MM.1S (cell line): ENCODE results near the gene ZNF304.

ENCODE experiments used
- DNase-seq: peaks from one replicate; pipeline ENCODE4 v3.0.0-alpha.2; 2015
- H2AFZ ChIP-seq: fragments of 300-600 bp; sonication (generic); 2 replicates; pipeline ENCODE4 v1.6.0; 2016; ENCODE audit warnings: antibody characterized with exemption, low read length
- H3F3A ChIP-seq: fragments of 300-600 bp; sonication (generic); 2 replicates; pipeline ENCODE4 v1.6.1; 2016; ENCODE audit warnings: mild to moderate bottlenecking, antibody characterized with exemption, low read length, moderate library complexity, mixed read lengths; ENCODE audit not compliant: insufficient read depth
- H3K27ac ChIP-seq: fragments of 300-600 bp; sonication (generic); 2 replicates; pipeline ENCODE4 v1.5.1; 2016; ENCODE audit warnings: mild to moderate bottlenecking, low read length
- H3K27me3 ChIP-seq: fragments of 300-600 bp; sonication (generic); replicated peaks from 2 replicates; pipeline ENCODE4 v1.6.0; 2016; ENCODE audit warnings: low read length; ENCODE audit not compliant: insufficient read depth
- H3K36me3 ChIP-seq: fragments of 300-600 bp; sonication (generic); replicated peaks from 2 replicates; pipeline ENCODE4 v1.6.1; 2016; ENCODE audit warnings: mild to moderate bottlenecking, low read length, mixed read lengths; ENCODE audit not compliant: insufficient read depth
- H3K4me1 ChIP-seq: fragments of 300-600 bp; sonication (generic); 2 replicates; pipeline ENCODE4 v1.6.1; 2016; ENCODE audit warnings: low read length, mixed read lengths
- H3K4me2 ChIP-seq: fragments of 300-600 bp; sonication (generic); 2 replicates; pipeline ENCODE4 v1.6.0; 2016; ENCODE audit warnings: low read depth, low read length
- H3K4me3 ChIP-seq: fragments of 300-600 bp; sonication (generic); 2 replicates; pipeline ENCODE4 v1.5.1; 2016; ENCODE audit warnings: low read length, mixed read lengths
- H3K79me2 ChIP-seq: fragments of 300-600 bp; sonication (generic); 2 replicates; pipeline ENCODE4 v1.6.1; 2016; ENCODE audit warnings: mixed run types, low read length, mixed read lengths
- H3K9ac ChIP-seq: fragments of 300-600 bp; sonication (generic); 2 replicates; pipeline ENCODE4 v1.6.1; 2016; ENCODE audit warnings: low read length, mixed read lengths
- H3K9me2 ChIP-seq: fragments of 300-600 bp; sonication (generic); replicated peaks from 2 replicates; pipeline ENCODE4 v1.6.1; 2016; ENCODE audit warnings: mild to moderate bottlenecking, low read length, mixed read lengths; ENCODE audit not compliant: insufficient read depth
- H3K9me3 ChIP-seq: fragments of 300-600 bp; sonication (generic); replicated peaks from 2 replicates; pipeline ENCODE4 v1.6.1; 2016; ENCODE audit warnings: mild to moderate bottlenecking, low read length, mixed read lengths; ENCODE audit not compliant: insufficient read depth
- H4K20me1 ChIP-seq: fragments of 300-600 bp; sonication (generic); 2 replicates; pipeline ENCODE4 v1.6.1; 2016; ENCODE audit warnings: mild to moderate bottlenecking, low read length, moderate library complexity, mixed read lengths; ENCODE audit not compliant: insufficient read depth
- CTCF ChIP-seq: fragments of 300-600 bp; sonication (generic); IDR thresholded peaks from 2 replicates; pipeline ENCODE4 v1.5.1; 2016; ENCODE audit warnings: antibody characterized with exemption, low read length, mixed read lengths
- EZH2 ChIP-seq: fragments of 300-600 bp; sonication (generic); optimal IDR thresholded peaks from 2 replicates; pipeline ENCODE3; 2017; ENCODE audit warnings: low read depth, mild to moderate bottlenecking, antibody characterized with exemption, low read length, mixed read lengths
- EZH2phosphoT487 ChIP-seq: fragments of 300-600 bp; sonication (generic); IDR thresholded peaks from 2 replicates; pipeline ENCODE4 v1.6.1; 2018; ENCODE audit warnings: antibody characterized with exemption, low read length

ZNF304 gene

GRCh38 chr19:57395710-57396109 lies 44.6 kb downstream of the ZNF304 start:
- H3K79me2 ChIP-seq: peaks cover 33% of the 10 kb centered on the region
- no peak overlapping the region for H3K4me3 ChIP-seq
- H3F3A ChIP-seq: peaks cover 5% of the 10 kb centered on the region; the same call in 1 of the 2 replicates
- peaks cover 15% of the 10 kb centered on the region for H3K4me1 ChIP-seq
- no peaks in the 10 kb centered on the region for H3K9me3 ChIP-seq
- TF ChIP-seq CTCF: no peak
- TF ChIP-seq EZH2phosphoT487: no peak
- TF ChIP-seq EZH2: no peak
- no peak overlapping the region for H3K27ac ChIP-seq
- no peak for DNase-seq
- no peak overlapping the region for H3K9ac ChIP-seq
- H3K36me3 ChIP-seq: peaks cover 14% of the 10 kb centered on the region; the same call in 1 of the 2 replicates
- no peaks in the 10 kb centered on the region for H3K27me3 ChIP-seq
- H3K9me2 ChIP-seq: no peaks in the 10 kb centered on the region
- no peaks in the 10 kb centered on the region for H4K20me1 ChIP-seq
- no peak overlapping the region for H2AFZ ChIP-seq
- no peak overlapping the region for H3K4me2 ChIP-seq

DNA sequence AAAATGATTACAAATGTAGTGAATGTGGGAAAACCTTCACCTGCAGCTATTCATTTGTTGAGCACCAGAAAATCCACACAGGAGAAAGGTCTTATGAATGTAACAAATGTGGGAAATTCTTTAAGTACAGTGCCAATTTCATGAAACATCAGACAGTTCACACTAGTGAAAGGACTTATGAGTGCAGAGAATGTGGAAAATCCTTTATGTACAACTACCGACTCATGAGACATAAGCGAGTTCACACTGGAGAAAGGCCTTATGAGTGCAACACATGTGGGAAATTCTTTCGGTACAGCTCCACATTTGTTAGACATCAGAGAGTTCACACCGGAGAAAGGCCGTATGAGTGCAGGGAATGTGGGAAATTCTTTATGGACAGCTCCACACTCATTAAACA lies 47.8 kb downstream of the ZNF304 start:
- no peak for TF ChIP-seq EZH2
- TF ChIP-seq CTCF: no peak
- TF ChIP-seq EZH2phosphoT487: no peak
- Histone ChIP-seq H3K4me2 (no peak overlapping the region), H3K4me3 (no peak overlapping the region), H3K36me3 (peaks cover 14% of the 10 kb centered on the region; the same call in 1 of the 2 replicates), H3K9ac (no peak overlapping the region), H3K9me2 (no peaks in the 10 kb centered on the region), H3F3A (peaks cover 3% of the 10 kb centered on the region; the same call in 1 of the 2 replicates), H4K20me1 (no peaks in the 10 kb centered on the region), H3K79me2 (peaks cover 7% of the 10 kb centered on the region), H3K27ac (no peak overlapping the region), H2AFZ (no peak overlapping the region), H3K27me3 (no peaks in the 10 kb centered on the region), H3K9me3 (no peaks in the 10 kb centered on the region), H3K4me1 (peaks cover 6% of the 10 kb centered on the region; the same call in 1 of the 2 replicates)
- DNase-seq: no peak

DNA sequence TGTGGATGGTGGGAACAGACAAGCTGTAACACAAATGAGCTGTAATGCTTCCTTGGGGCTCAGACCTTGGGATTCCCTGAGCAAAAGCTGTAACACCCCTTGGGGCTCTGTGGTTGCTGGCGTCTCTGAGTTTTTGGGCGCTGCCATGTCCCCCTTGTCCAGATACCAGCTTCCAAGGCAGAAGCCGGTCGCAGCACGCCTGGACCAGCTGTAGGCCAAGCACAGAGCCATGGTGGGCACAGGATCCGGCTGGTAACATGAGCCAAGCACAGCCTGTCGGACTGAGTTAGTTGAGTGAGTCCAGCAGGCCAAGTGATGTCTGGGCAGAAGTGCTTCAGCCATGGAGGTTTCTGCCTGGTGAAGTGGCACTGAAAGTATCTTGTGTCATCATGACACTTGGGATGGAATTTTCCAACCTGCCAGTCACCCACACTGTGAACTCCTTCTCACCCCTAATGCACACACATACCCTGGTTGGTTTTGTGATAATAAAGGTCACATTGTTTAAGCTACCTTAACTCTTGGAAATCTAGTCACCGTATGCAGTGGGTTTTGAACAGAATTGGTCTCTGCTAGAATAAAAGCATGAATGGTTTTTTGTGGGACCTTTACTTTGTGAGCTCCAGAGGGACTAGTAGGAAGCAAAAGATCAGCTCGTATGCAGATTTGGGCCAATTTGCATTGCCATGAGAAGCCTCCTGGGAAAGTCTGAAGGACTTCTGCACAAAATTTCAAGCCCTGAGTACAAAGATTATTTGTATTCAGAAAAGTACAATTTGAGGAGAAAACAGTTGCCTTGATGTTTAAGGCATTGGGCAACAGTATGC lies 52.9 kb downstream of the ZNF304 start:
- Histone ChIP-seq H3F3A (no peaks in the 10 kb centered on the region), H3K27me3 (no peaks in the 10 kb centered on the region), H3K36me3 (0 out of 2 replicates have a peak, but pooled peaks cover 7% of the 10 kb centered on the region), H3K79me2 (no peaks in the 10 kb centered on the region), H3K27ac (no peak overlapping the region), H3K9me3 (no peaks in the 10 kb centered on the region), H3K9me2 (no peaks in the 10 kb centered on the region), H4K20me1 (no peaks in the 10 kb centered on the region), H2AFZ (no peak overlapping the region), H3K9ac (no peak overlapping the region), H3K4me2 (no peak overlapping the region), H3K4me1 (no peaks in the 10 kb centered on the region), H3K4me3 (no peak overlapping the region)
- TF ChIP-seq CTCF (no peak), EZH2phosphoT487 (no peak), EZH2 (no peak)
- no peak for DNase-seq
